GM23338 (cell line): ENCODE measurements around the gene PTPN18.

Experiments
- CTCF ChIP-seq, 2 experiments: fragments of 200-600 bp in 1 of 2; sonication (generic) in 1 of 2; conservative IDR thresholded peaks; 2 replicates each; pipeline versions ENCODE4 v1.5.1 to v1.6.1; 2016 to 2017; ENCODE audit warnings: antibody characterized with exemption in 2 of 2, low read depth in 2 of 2, mild to moderate bottlenecking in 2 of 2, moderate library complexity in 1 of 2
- ETS1 ChIP-seq: IDR thresholded peaks from 2 replicates; pipeline ENCODE4 v1.6.1; 2016; ENCODE audit warnings: antibody characterized with exemption
- EZH2 ChIP-seq: fragments of 200-600 bp; sonication (generic); IDR thresholded peaks from one replicate; pipeline ENCODE4 v1.8.0; 2017; ENCODE audit warnings: antibody characterized with exemption, mild to moderate bottlenecking, low read depth; ENCODE audit not compliant: unreplicated experiment
- EZH2phosphoT487 ChIP-seq: fragments of 200-600 bp; sonication (generic); IDR thresholded peaks from one replicate; pipeline ENCODE4 v1.8.1; 2018; ENCODE audit warnings: antibody characterized with exemption; ENCODE audit not compliant: unreplicated experiment
- JUNB ChIP-seq: IDR thresholded peaks from one replicate; pipeline ENCODE4 v1.6.1; 2016; ENCODE audit warnings: antibody characterized with exemption; ENCODE audit not compliant: unreplicated experiment
- POLR2AphosphoS5 ChIP-seq: IDR thresholded peaks from 2 replicates; pipeline ENCODE4 v1.6.1; 2016; ENCODE audit warnings: antibody characterized with exemption, low read depth
- STAT1 ChIP-seq: IDR thresholded peaks from one replicate; pipeline ENCODE4 v1.6.1; 2016; ENCODE audit warnings: antibody characterized with exemption; ENCODE audit not compliant: unreplicated experiment

DNA sequence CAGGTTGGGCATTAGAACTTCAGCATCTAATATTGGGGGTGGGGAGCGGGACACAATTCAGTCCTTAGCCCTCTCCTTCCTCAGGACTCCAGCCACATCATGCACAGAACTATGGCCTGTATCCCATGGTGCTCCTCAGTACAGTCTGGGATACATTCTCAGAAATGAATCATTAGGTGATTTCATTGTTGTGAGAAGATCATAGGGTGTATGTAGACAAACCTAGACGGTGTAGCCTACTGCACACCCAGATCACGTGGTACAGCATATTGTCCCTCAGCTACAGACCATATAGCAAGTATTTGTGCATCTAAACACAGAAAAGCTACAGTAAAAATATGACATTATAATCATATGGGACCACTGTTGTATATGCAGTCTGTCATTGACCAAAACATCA, 36.3 kb upstream of the PTPN18 start:
- TF ChIP-seq POLR2AphosphoS5, result no peak
- no peak for TF ChIP-seq CTCF (conservative IDR thresholded peaks at IDR 0.05; ENCODE audit: low read depth in 2 of 2)
- no peak for TF ChIP-seq EZH2
- TF ChIP-seq ETS1, result no peak
- no peak for TF ChIP-seq JUNB
- no peak for TF ChIP-seq EZH2phosphoT487
- no peak for TF ChIP-seq STAT1
